ENCODE data around the gene NEURL1.
"Not testable (repeated sequence)": the region's sequence is repeated elsewhere in the genome, so short reads cannot be mapped to it uniquely, and the experiment has no call there.

Gene NEURL1

GRCh38 chr10:103478671-103479070 lies 14.8 kb upstream of the NEURL1 start:
- no peak for TF ChIP-seq CTCF (IDR thresholded peaks at IDR 0.05; ENCODE audit: borderline replicate concordance, control extremely low read depth, extremely low read depth, insufficient read depth, missing control alignments)
- no peak for DNase-seq (ENCODE audit: low spot score)
- in situ Hi-C loops (cut with MboI; ENCODE audit: low sequenced_read_pairs, unreplicated experiment) = no loop called here

GRCh38 chr10:103479135-103479534 lies 14.4 kb upstream of the NEURL1 start, which contains the start of gene CALHM3:
CALHM3 (minus strand) TSS chr10:103479240; CDS start chr10:103479032, 208 bp downstream.
- DNase-seq (ENCODE audit: low spot score) = no peak
- TF ChIP-seq CTCF (IDR thresholded peaks at IDR 0.05; ENCODE audit: borderline replicate concordance, control extremely low read depth, extremely low read depth, insufficient read depth, missing control alignments) = no peak
- in situ Hi-C loops (cut with MboI; ENCODE audit: low sequenced_read_pairs, unreplicated experiment) = no loop called here

GRCh38 chr10:103480521-103480920 lies 13.0 kb upstream of the NEURL1 start:
- no peak for TF ChIP-seq CTCF (IDR thresholded peaks at IDR 0.05; ENCODE audit: borderline replicate concordance, control extremely low read depth, extremely low read depth, insufficient read depth, missing control alignments)
- no peak for DNase-seq (ENCODE audit: low spot score)
- in situ Hi-C loops (cut with MboI; ENCODE audit: low sequenced_read_pairs, unreplicated experiment) = no loop called here

GRCh38 chr10:103481974-103482531 lies 11.5 kb upstream of the NEURL1 start:
- in situ Hi-C loops (cut with MboI; ENCODE audit: low sequenced_read_pairs, unreplicated experiment) = no loop called here
- peak; percentile 63 for TF ChIP-seq CTCF (IDR thresholded peaks at IDR 0.05; ENCODE audit: borderline replicate concordance, control extremely low read depth, extremely low read depth, insufficient read depth, missing control alignments)
- DNase-seq (ENCODE audit: low spot score) = peak; percentile 78

GRCh38 chr10:103486635-103487409 lies 6.7 kb upstream of the NEURL1 start:
- in situ Hi-C loops (cut with MboI; ENCODE audit: low sequenced_read_pairs, unreplicated experiment) = loop anchor here (5.0 kb wide), 1 partner anchor 70 kb away; no protein-coding TSS in a partner anchor
- DNase-seq (ENCODE audit: low spot score) = not testable (repeated sequence)

GRCh38 chr10:103487410-103487708 lies 6.1 kb upstream of the NEURL1 start:
- no peak for DNase-seq (ENCODE audit: low spot score)
- in situ Hi-C loops (cut with MboI; ENCODE audit: low sequenced_read_pairs, unreplicated experiment) = loop anchor here (5.0 kb wide), 1 partner anchor 70 kb away; no protein-coding TSS in a partner anchor
- TF ChIP-seq CTCF (IDR thresholded peaks at IDR 0.05; ENCODE audit: borderline replicate concordance, control extremely low read depth, extremely low read depth, insufficient read depth, missing control alignments) = no peak

GRCh38 chr10:103490986-103491314 lies 2.6 kb upstream of the NEURL1 start:
- DNase-seq (ENCODE audit: low spot score) = no peak
- in situ Hi-C loops (cut with MboI; ENCODE audit: low sequenced_read_pairs, unreplicated experiment) = no loop called here
- no peak for TF ChIP-seq CTCF (IDR thresholded peaks at IDR 0.05; ENCODE audit: borderline replicate concordance, control extremely low read depth, extremely low read depth, insufficient read depth, missing control alignments)
